GM10248 (cell line): ENCODE data around the gene ELMOD1.

Experiments used
- CTCF ChIA-PET: fragments of 300-600 bp; sonication (Branson Sonifier 250); formaldehyde crosslinking; extraction: SDS; loops from one replicate; lab custom pipeline; 2021; ENCODE audit warnings: antibody characterized with exemption; lab: Yijun Ruan, JAX
- POLR2A ChIA-PET: fragments of 350-650 bp; sonication (Branson Sonifier 250); formaldehyde crosslinking; extraction: SDS; loops from one replicate; lab custom pipeline; 2020; ENCODE audit warnings: antibody characterized with exemption; lab: Yijun Ruan, JAX
- DNase-seq: peaks from one replicate; pipeline ENCODE4 v3.0.0; 2012; ENCODE audit errors: extremely low spot score
- CTCF ChIP-seq: IDR thresholded peaks from 2 replicates; pipeline ENCODE4 v1.5.1; 2012; ENCODE audit warnings: mild to moderate bottlenecking, low read depth; ENCODE audit errors: extremely low read depth, missing control alignments, control extremely low read depth

The ELMOD1 gene

GRCh38 chr11:107655602-107656001 is 64.7 kb downstream of the ELMOD1 start:
- POLR2A ChIA-PET, result interaction anchor here (0.6 kb wide), 1 partner anchor 9 kb away, joined by 4 read pairs; no protein-coding TSS in a partner anchor
- no peak for DNase-seq
- CTCF ChIA-PET, result no interaction called here
- TF ChIP-seq CTCF, result no peak

GRCh38 chr11:107659310-107659709 is 68.4 kb downstream of the ELMOD1 start:
- ChIA-PET POLR2A (no interaction called here), CTCF (interaction anchor here (1.1 kb wide), 1 partner anchor 16 kb away, joined by 3 read pairs; no protein-coding TSS in a partner anchor)
- no peak for DNase-seq
- TF ChIP-seq CTCF, result no peak

GRCh38 chr11:107660066-107660465 is 69.1 kb downstream of the ELMOD1 start:
- no peak for TF ChIP-seq CTCF
- POLR2A ChIA-PET, result no interaction called here
- CTCF ChIA-PET, result interaction anchor here (1.3 to 3.3 kb wide), 3 partner anchors 10 to 98 kb away, joined by 3 to 9 read pairs (median 6); no protein-coding TSS in a partner anchor
- DNase-seq, result no peak

- POLR2A ChIA-PET, result no interaction called here
- DNase-seq, result no peak
- TF ChIP-seq CTCF, result no peak
- CTCF ChIA-PET, result interaction anchor here (3.3 kb wide), 1 partner anchor 9 kb away, joined by 9 read pairs; no protein-coding TSS in a partner anchor
These were observed 70.7 kb downstream of the ELMOD1 start for GRCh38 chr11:107661656-107662055.

- ChIA-PET CTCF (interaction anchor here (0.9 kb wide), 1 partner anchor 49 kb away, joined by 3 read pairs; no protein-coding TSS in a partner anchor), POLR2A (no interaction called here)
- DNase-seq, result no peak
- no peak for TF ChIP-seq CTCF
These were observed 74.1 kb downstream of the ELMOD1 start for GRCh38 chr11:107665018-107665417.

- POLR2A ChIA-PET, result no interaction called here
- TF ChIP-seq CTCF, result no peak
- DNase-seq, result no peak
- CTCF ChIA-PET, result interaction anchor here (1.2 kb wide), 1 partner anchor 22 kb away, joined by 3 read pairs; no protein-coding TSS in a partner anchor
These were observed 76.1 kb downstream of the ELMOD1 start for GRCh38 chr11:107666911-107667613.
